ENCODE results near the gene CIDEC. TPM values are rescaled to one million over a fixed set of nuclear protein-coding genes. Genes with fewer than 3 reads are reported as not detected.

Gene CIDEC
- total and polyA plus RNA-seq, 2 of the 13 experiments (the other 11 are each of a cell fraction or from before 2014, with no cell fraction given): 2.5 to 10.4 TPM

GRCh38 chr3:9888540-9888939 lies 8.5 kb upstream of the CIDEC start (continued):
- TF ChIP-seq ZNF687 (CRISPR knock-in tag; IDR thresholded peaks at IDR 0.05) (no peak), RBFOX2 (IDR thresholded peaks at IDR 0.05; ENCODE audit: low read depth, low read length) (no peak), MAX (IDR thresholded peaks at IDR 0.05) (no peak), FOXP1 (IDR thresholded peaks at IDR 0.05) (0 out of 2 replicates have a peak, but pooled peaks have one; percentile 18), FOXP1 (CRISPR knock-in tag; IDR thresholded peaks at IDR 0.05) (peak; percentile 63), ZNF567 (CRISPR knock-in tag; IDR thresholded peaks at IDR 0.05; ENCODE audit: borderline replicate concordance) (no peak), ZNF468 (CRISPR knock-in tag; IDR thresholded peaks at IDR 0.05) (no peak), ISX (CRISPR knock-in tag; conservative IDR thresholded peaks at IDR 0.05) (no peak), POLR2A (IDR thresholded peaks at IDR 0.05; ENCODE audit: insufficient read depth in 1 of 2, low read depth in 2 of 2, low read length in 2 of 2) (no peak), PITX1 (CRISPR knock-in tag; IDR thresholded peaks at IDR 0.05) (0 out of 2 replicates have a peak, but pooled peaks have one; percentile 13), NR2F1 (CRISPR knock-in tag; IDR thresholded peaks at IDR 0.05) (peak in 1 of 2 experiments; percentile 58; a peak in 1 of 4 replicates), TEAD3 (CRISPR knock-in tag; optimal IDR thresholded peaks at IDR 0.05; ENCODE audit: borderline replicate concordance) (peak; percentile 54), MTERF4 (CRISPR knock-in tag; IDR thresholded peaks at IDR 0.05) (no peak), RXRA (CRISPR knock-in tag; IDR thresholded peaks at IDR 0.05) (peak; percentile 21; the same call in 1 of the 2 replicates), ZBTB7A (CRISPR knock-in tag; IDR thresholded peaks at IDR 0.05) (no peak), ASH2L (IDR thresholded peaks at IDR 0.05; ENCODE audit: insufficient read length, low read depth, low read length) (no peak), THAP11 (CRISPR knock-in tag; IDR thresholded peaks at IDR 0.05) (peak; percentile 43; the same call in 1 of the 2 replicates), ZNF331 (CRISPR knock-in tag; IDR thresholded peaks at IDR 0.05) (no peak), TBL1XR1 (IDR thresholded peaks at IDR 0.05; ENCODE audit: borderline replicate concordance, low read length, partially characterized antibody) (no peak), PPARG (CRISPR knock-in tag; conservative IDR thresholded peaks at IDR 0.05) (no peak), MTF2 (CRISPR knock-in tag; IDR thresholded peaks at IDR 0.05; ENCODE audit: borderline replicate concordance) (no peak), TAF1 (CRISPR knock-in tag; IDR thresholded peaks at IDR 0.05) (no peak), ZBTB49 (CRISPR knock-in tag; IDR thresholded peaks at IDR 0.05; ENCODE audit: borderline replicate concordance) (no peak), CEBPB (IDR thresholded peaks at IDR 0.05; ENCODE audit: borderline replicate concordance, low read depth, low read length) (no peak), GATAD2A (CRISPR knock-in tag; IDR thresholded peaks at IDR 0.05) (peak; percentile 34; the same call in 1 of the 2 replicates), FOXK2 (IDR thresholded peaks at IDR 0.05) (0 out of 2 replicates have a peak, but pooled peaks have one; percentile 3)

Measured in HepG2 (cell line).